ENCODE measurements around the gene TRPM5. TPM values are rescaled to one million over a fixed set of nuclear protein-coding genes. Genes with fewer than 3 reads are reported as not detected.

TRPM5 gene
- total and polyA plus RNA-seq, 2 of the 4 experiments (the other 2 are of a cell fraction), result not detected

DNA sequence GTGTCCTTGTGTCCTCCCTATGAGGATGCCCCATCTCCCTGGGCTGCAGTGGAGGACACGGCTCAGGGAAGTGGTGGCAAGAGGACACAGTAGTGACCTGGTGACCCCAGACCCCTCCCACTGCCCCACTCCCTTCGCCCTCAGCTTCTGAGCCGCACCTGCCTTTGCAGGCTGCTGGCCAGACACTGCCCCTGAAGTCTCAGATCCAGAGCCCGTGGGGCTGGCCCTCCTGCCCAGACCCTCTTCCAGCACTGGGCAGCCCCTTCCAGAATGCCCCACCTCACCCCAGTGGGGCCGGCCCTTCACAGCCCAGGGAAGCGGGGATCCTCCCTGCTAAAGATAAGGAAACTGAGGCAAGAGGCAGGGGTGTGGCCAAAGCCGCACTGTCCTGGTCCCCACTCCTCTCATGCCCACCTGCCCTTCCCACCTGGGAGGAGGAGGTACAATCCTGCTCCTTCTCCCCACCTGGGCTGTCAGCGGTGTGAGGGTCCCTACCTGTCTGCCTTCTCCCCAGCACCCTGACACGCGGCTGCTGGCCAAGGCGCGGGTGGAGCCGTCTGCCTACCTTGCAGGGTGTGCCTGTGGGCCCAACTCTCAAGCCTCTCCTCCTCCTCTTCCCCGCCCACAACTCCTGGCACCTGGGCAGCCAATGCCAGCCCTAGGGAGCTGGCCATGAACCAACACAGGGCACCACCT lies 17.3 kb downstream of the TRPM5 start:
- ChIA-PET POLR2A (ENCODE audit: unreplicated experiment) (no interaction called here), CTCF (interaction anchor here (0.8 to 1.3 kb wide), 3 partner anchors 104 to 465 kb away, joined by 3 to 4 read pairs (median 4); no protein-coding TSS in a partner anchor)
- H3K27me3 ChIP-seq (ENCODE audit: control insufficient read depth, insufficient read depth, low read length), result peaks cover 11% of the 10 kb centered on the region; the same call in 1 of the 2 replicates
- no peak overlapping the region for H3K4me2 ChIP-seq (ENCODE audit: low read depth, low read length)
- DNase-seq (no peak), ATAC-seq (ENCODE audit: low read depth) (no peak)
- no peaks in the 10 kb centered on the region for H4K20me1 ChIP-seq (ENCODE audit: insufficient read depth, low read length)
- in situ Hi-C loops (cut with MboI; ENCODE audit: low sequenced_read_pairs), result loop anchor here (5.0 to 10.0 kb wide), 2 partner anchors 105 to 468 kb away; no protein-coding TSS in a partner anchor
- H4K91ac ChIP-seq (ENCODE audit: insufficient read depth, low read depth, low read length), result no peak overlapping the region
- no peak overlapping the region for H3K9ac ChIP-seq (ENCODE audit: low read depth, low read length)
- no TSS peak for BruUV-seq (replicated peaks)
- WGBS, 2 experiments (ENCODE audit: extremely low coverage in 2 of 2, insufficient read length in 1 of 2), result 40% methylated on average over 1 of the region's 14 CpGs; no CpG with 5 or more reads in 1 of the 2 experiments
- no peaks in the 10 kb centered on the region for H3K79me1 ChIP-seq (ENCODE audit: low read depth in 1 of 2, low read length in 2 of 2)
- H3K9me3 ChIP-seq (ENCODE audit: control insufficient read depth, insufficient read depth, low read length), result no peaks in the 10 kb centered on the region
- H3K36me3 ChIP-seq (ENCODE audit: control insufficient read depth, insufficient read depth, low read length), result no peaks in the 10 kb centered on the region
- H3K18ac ChIP-seq (ENCODE audit: low read depth, low read length), result no peak overlapping the region
- no peak overlapping the region for H3K23ac ChIP-seq (ENCODE audit: low read depth, low read length)
- TF ChIP-seq RCOR1 (IDR thresholded peaks at IDR 0.05; ENCODE audit: insufficient replicate concordance, low read length) (no peak), RAD21 (IDR thresholded peaks at IDR 0.05; ENCODE audit: low read length) (no peak), USF2 (IDR thresholded peaks at IDR 0.05; ENCODE audit: low read depth, low read length) (no peak), FOS (IDR thresholded peaks at IDR 0.05; ENCODE audit: low read depth, low read length) (no peak), MAZ (IDR thresholded peaks at IDR 0.05; ENCODE audit: borderline replicate concordance, low read depth, low read length) (no peak), RFX5 (IDR thresholded peaks at IDR 0.05; ENCODE audit: low read depth, low read length) (no peak), NFE2L2 (IDR thresholded peaks at IDR 0.05; ENCODE audit: low read depth, low read length) (no peak), CHD1 (IDR thresholded peaks at IDR 0.05; ENCODE audit: low read depth, low read length) (no peak), ELK1 (IDR thresholded peaks at IDR 0.05; ENCODE audit: borderline replicate concordance, low read depth, low read length) (no peak), SMC3 (IDR thresholded peaks at IDR 0.05; ENCODE audit: low read depth, low read length) (no peak), POLR2A (IDR thresholded peaks at IDR 0.05; ENCODE audit: low read depth, low read length) (no peak), MAFK (IDR thresholded peaks at IDR 0.05; ENCODE audit: low read depth, low read length) (no peak), CEBPB (IDR thresholded peaks at IDR 0.05; ENCODE audit: low read depth, low read length) (no peak)
- no peak overlapping the region for H3K14ac ChIP-seq (replicated peaks; ENCODE audit: low read depth, low read length)
- no peak overlapping the region for H2BK15ac ChIP-seq (ENCODE audit: low read depth, low read length)
- dilution Hi-C loops (cut with HindIII; ENCODE audit: low sequenced_read_pairs, unreplicated experiment), result no loop called here
- no peak overlapping the region for H4K5ac ChIP-seq (ENCODE audit: low read depth, low read length)
- no peak overlapping the region for H2BK120ac ChIP-seq (ENCODE audit: low read depth, low read length)
- H4K8ac ChIP-seq (ENCODE audit: low read depth in 2 of 2, low read length in 2 of 2), result no peak overlapping the region
- H2AK5ac ChIP-seq (ENCODE audit: low read depth, low read length), result no peak overlapping the region
- no peaks in the 10 kb centered on the region for H3K9me1 ChIP-seq (ENCODE audit: insufficient read depth, low read length)
- no peak overlapping the region for H2BK20ac ChIP-seq (ENCODE audit: low read depth, low read length)
- H3K4me3 ChIP-seq (ENCODE audit: insufficient read depth, low read depth, low read length), result no peak overlapping the region
- no peak overlapping the region for H2AFZ ChIP-seq (replicated peaks; ENCODE audit: low read length, poor library complexity)
- no peak overlapping the region for H2AK9ac ChIP-seq (replicated peaks; ENCODE audit: low read depth, low read length, poor library complexity)
- intact Hi-C loops (cut with micrococcal nuclease), result no loop called here
- no peak overlapping the region for H3K27ac ChIP-seq (ENCODE audit: insufficient read depth, low read length)
- no peak overlapping the region for H2BK5ac ChIP-seq (ENCODE audit: low read depth, low read length, poor library complexity, severe bottlenecking)
- H3K4ac ChIP-seq (ENCODE audit: low read depth, low read length), result no peak overlapping the region
- H3K56ac ChIP-seq (ENCODE audit: extremely low read depth, insufficient read depth, low read length), result no peak overlapping the region
- H3K4me1 ChIP-seq (ENCODE audit: control insufficient read depth, insufficient read depth, low read length), result no peaks in the 10 kb centered on the region
